ENCODE measurements around the gene MFNG.

DNA sequence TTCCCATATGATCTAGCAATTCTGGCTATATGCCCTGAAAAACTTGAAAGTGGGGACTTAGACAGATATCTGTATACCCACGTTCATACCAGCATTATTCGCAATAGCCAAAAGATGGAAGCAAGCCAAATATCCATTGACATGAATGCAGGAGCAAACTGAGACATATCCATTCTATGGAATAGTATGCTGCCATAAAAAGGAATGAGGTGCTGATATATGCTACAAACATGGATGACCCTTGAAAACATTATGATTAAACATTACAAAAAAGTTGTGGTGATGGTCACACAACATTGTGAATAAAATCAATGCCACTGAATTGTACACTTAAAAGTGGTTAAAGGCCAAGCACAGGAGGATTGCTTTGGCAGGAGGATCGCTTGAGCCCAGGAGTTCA lies 25.5 kb downstream of the MFNG start:
- TF ChIP-seq, protein P1, sequence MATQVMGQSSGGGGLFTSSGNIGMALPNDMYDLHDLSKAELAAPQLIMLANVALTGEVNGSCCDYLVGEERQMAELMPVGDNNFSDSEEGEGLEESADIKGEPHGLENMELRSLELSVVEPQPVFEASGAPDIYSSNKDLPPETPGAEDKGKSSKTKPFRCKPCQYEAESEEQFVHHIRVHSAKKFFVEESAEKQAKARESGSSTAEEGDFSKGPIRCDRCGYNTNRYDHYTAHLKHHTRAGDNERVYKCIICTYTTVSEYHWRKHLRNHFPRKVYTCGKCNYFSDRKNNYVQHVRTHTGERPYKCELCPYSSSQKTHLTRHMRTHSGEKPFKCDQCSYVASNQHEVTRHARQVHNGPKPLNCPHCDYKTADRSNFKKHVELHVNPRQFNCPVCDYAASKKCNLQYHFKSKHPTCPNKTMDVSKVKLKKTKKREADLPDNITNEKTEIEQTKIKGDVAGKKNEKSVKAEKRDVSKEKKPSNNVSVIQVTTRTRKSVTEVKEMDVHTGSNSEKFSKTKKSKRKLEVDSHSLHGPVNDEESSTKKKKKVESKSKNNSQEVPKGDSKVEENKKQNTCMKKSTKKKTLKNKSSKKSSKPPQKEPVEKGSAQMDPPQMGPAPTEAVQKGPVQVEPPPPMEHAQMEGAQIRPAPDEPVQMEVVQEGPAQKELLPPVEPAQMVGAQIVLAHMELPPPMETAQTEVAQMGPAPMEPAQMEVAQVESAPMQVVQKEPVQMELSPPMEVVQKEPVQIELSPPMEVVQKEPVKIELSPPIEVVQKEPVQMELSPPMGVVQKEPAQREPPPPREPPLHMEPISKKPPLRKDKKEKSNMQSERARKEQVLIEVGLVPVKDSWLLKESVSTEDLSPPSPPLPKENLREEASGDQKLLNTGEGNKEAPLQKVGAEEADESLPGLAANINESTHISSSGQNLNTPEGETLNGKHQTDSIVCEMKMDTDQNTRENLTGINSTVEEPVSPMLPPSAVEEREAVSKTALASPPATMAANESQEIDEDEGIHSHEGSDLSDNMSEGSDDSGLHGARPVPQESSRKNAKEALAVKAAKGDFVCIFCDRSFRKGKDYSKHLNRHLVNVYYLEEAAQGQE (IDR thresholded peaks at IDR 0.05; ENCODE audit: low read depth) = no peak
- TF ChIP-seq, protein P2, sequence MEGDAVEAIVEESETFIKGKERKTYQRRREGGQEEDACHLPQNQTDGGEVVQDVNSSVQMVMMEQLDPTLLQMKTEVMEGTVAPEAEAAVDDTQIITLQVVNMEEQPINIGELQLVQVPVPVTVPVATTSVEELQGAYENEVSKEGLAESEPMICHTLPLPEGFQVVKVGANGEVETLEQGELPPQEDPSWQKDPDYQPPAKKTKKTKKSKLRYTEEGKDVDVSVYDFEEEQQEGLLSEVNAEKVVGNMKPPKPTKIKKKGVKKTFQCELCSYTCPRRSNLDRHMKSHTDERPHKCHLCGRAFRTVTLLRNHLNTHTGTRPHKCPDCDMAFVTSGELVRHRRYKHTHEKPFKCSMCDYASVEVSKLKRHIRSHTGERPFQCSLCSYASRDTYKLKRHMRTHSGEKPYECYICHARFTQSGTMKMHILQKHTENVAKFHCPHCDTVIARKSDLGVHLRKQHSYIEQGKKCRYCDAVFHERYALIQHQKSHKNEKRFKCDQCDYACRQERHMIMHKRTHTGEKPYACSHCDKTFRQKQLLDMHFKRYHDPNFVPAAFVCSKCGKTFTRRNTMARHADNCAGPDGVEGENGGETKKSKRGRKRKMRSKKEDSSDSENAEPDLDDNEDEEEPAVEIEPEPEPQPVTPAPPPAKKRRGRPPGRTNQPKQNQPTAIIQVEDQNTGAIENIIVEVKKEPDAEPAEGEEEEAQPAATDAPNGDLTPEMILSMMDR (IDR thresholded peaks at IDR 0.05 in 2 of 3, conservative IDR thresholded peaks at IDR 0.05 in 1 of 3; ENCODE audit: borderline replicate concordance in 1 of 3, insufficient read depth in 1 of 3, low read depth in 2 of 3, low read length in 2 of 3) = no peak
- TF ChIP-seq CEBPB (IDR thresholded peaks at IDR 0.05; ENCODE audit: low read depth) (no peak), POLR2AphosphoS5 (IDR thresholded peaks at IDR 0.05; ENCODE audit: low read depth, low read length) (no peak), JUND (IDR thresholded peaks at IDR 0.05) (no peak), RAD21 (IDR thresholded peaks at IDR 0.05; ENCODE audit: low read depth) (no peak)

All from HCT116 (cell line).